Measurements from ENCODE around the gene VWDE.

Gene VWDE

DNA sequence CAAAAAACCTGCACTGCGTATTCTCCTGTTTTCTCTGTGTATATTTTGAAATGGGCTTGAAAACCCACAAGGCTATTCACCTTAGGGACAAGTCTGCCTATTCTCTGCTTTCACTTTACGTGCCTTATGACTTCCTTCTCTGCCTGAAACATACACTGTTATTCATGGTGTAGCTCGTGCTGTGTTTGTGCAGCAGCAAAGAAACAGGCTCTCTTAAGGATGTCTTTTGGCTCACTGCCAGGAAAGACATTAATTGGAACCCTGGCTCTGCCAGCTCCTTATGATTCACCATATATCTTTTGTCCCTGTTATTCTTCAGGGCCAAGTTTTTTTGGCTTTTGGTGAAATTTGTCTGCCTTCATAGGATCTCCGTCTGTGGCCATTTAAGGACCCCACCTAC lies 100.2 kb downstream of the VWDE start:
- no peaks in the 10 kb centered on the region for H3K79me2 ChIP-seq (ENCODE audit: control insufficient read depth, insufficient read depth, low read length, poor library complexity)
- H3K4me1 ChIP-seq (ENCODE audit: control insufficient read depth in 1 of 2, insufficient read depth in 2 of 2, low read length in 2 of 2): peaks cover 2% of the 10 kb centered on the region in 2 experiments
- H2BK12ac ChIP-seq (ENCODE audit: low read length): no peak overlapping the region
- no peak overlapping the region for H3K23ac ChIP-seq (ENCODE audit: low read length)
- no peaks in the 10 kb centered on the region for H3K27me3 ChIP-seq (ENCODE audit: insufficient read depth, low read length)
- no peak overlapping the region for H3K4ac ChIP-seq (ENCODE audit: low read depth, low read length)
- no peak overlapping the region for H2BK5ac ChIP-seq (ENCODE audit: low read depth, low read length, poor library complexity)
- H3K4me3 ChIP-seq (ENCODE audit: low read depth, low read length): no peak overlapping the region
- no peak overlapping the region for H3K27ac ChIP-seq (ENCODE audit: low read depth, low read length)
- H4K8ac ChIP-seq (ENCODE audit: low read depth, low read length): no peak overlapping the region
- no peaks in the 10 kb centered on the region for H3K79me1 ChIP-seq (ENCODE audit: low read length)
- no peak overlapping the region for H3K4me2 ChIP-seq (ENCODE audit: low read length)
- no peak overlapping the region for H2BK120ac ChIP-seq (ENCODE audit: insufficient read depth, low read length, poor library complexity)
- H3K14ac ChIP-seq (ENCODE audit: low read length): no peak overlapping the region
- no peaks in the 10 kb centered on the region for H3K36me3 ChIP-seq (ENCODE audit: control insufficient read depth in 1 of 2, insufficient read depth in 2 of 2, low read length in 2 of 2)
- no peak for DNase-seq
- no peak overlapping the region for H2AFZ ChIP-seq (ENCODE audit: insufficient read depth, low read length, poor library complexity)
- no peak overlapping the region for H4K12ac ChIP-seq (ENCODE audit: low read depth, low read length)
- no peak overlapping the region for H3K9ac ChIP-seq (ENCODE audit: low read length)
- no peak overlapping the region for H4K91ac ChIP-seq (ENCODE audit: low read depth, low read length)
- H3K18ac ChIP-seq (ENCODE audit: low read length): no peak overlapping the region
- H3K9me3 ChIP-seq (ENCODE audit: insufficient read depth, low read depth, low read length): no peaks in the 10 kb centered on the region
- H2AK5ac ChIP-seq (ENCODE audit: low read length): no peak overlapping the region
- WGBS (ENCODE audit: extremely low coverage, insufficient coverage, insufficient read length): no CpG with 5 or more reads among the region's 4 CpGs

DNA sequence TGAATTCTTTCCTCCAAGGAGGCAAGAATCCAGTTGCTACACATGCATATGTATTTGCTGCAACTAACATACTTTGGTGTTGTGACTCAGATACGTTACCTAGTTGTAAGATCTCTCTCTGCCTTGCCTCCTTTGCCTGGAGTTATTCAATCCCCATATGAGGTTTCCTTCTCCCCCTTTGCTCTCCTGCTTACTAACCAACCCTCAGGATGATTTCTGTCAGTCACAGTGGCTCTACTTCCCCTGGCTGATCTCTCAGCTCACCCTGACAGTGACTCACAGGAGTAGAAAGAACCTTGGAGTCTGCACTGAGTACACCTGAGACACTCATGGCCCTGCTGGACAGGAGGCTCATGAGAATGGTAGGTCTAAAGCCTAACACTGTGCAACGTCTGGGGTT lies 100.6 kb downstream of the VWDE start:
- H3K4me3 ChIP-seq (ENCODE audit: low read depth, low read length): no peak overlapping the region
- H2BK120ac ChIP-seq (ENCODE audit: insufficient read depth, low read length, poor library complexity): no peak overlapping the region
- H3K9ac ChIP-seq (ENCODE audit: low read length): no peak overlapping the region
- no peak overlapping the region for H2BK5ac ChIP-seq (ENCODE audit: low read depth, low read length, poor library complexity)
- H4K91ac ChIP-seq (ENCODE audit: low read depth, low read length): no peak overlapping the region
- H2BK12ac ChIP-seq (ENCODE audit: low read length): no peak overlapping the region
- no peak overlapping the region for H3K4me2 ChIP-seq (ENCODE audit: low read length)
- H3K27me3 ChIP-seq (ENCODE audit: insufficient read depth, low read length): no peaks in the 10 kb centered on the region
- H3K18ac ChIP-seq (ENCODE audit: low read length): no peak overlapping the region
- H3K14ac ChIP-seq (ENCODE audit: low read length): no peak overlapping the region
- H4K8ac ChIP-seq (ENCODE audit: low read depth, low read length): no peak overlapping the region
- H3K9me3 ChIP-seq (ENCODE audit: insufficient read depth, low read depth, low read length): no peaks in the 10 kb centered on the region
- peaks cover 5% of the 10 kb centered on the region in 2 experiments for H3K4me1 ChIP-seq (ENCODE audit: control insufficient read depth in 1 of 2, insufficient read depth in 2 of 2, low read length in 2 of 2)
- no peak overlapping the region for H3K4ac ChIP-seq (ENCODE audit: low read depth, low read length)
- no peaks in the 10 kb centered on the region for H3K79me1 ChIP-seq (ENCODE audit: low read length)
- H2AFZ ChIP-seq (ENCODE audit: insufficient read depth, low read length, poor library complexity): no peak overlapping the region
- no peaks in the 10 kb centered on the region for H3K79me2 ChIP-seq (ENCODE audit: control insufficient read depth, insufficient read depth, low read length, poor library complexity)
- no peaks in the 10 kb centered on the region for H3K36me3 ChIP-seq (ENCODE audit: control insufficient read depth in 1 of 2, insufficient read depth in 2 of 2, low read length in 2 of 2)
- H3K23ac ChIP-seq (ENCODE audit: low read length): no peak overlapping the region
- H2AK5ac ChIP-seq (ENCODE audit: low read length): no peak overlapping the region
- no peak overlapping the region for H3K27ac ChIP-seq (ENCODE audit: low read depth, low read length)
- WGBS (ENCODE audit: extremely low coverage, insufficient coverage, insufficient read length): no CpG with 5 or more reads among the region's 2 CpGs
- peak; percentile 17 to 51 for DNase-seq
- H4K12ac ChIP-seq (ENCODE audit: low read depth, low read length): no peak overlapping the region

DNA sequence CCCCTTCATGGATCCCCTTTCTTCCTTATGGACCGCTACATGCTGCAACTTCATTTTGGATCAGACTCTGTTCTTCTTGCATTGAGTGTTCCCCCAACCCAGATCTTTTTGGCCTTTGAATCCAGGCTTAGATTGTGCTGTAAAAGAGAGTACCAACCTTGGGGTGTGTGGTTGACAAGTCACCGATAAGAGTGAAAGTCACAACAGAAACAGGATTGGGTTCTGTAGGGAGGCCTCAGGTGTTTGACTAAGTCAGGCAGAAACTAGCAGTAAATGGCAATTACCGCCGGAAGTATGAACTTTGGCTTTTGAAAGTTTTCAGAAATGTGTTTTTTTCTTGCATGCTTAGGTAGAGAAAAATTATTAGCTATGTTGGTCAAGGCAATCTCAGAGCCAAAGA lies 103.2 kb downstream of the VWDE start:
- Histone ChIP-seq H2AK5ac (ENCODE audit: low read length) (no peak overlapping the region), H3K14ac (ENCODE audit: low read length) (no peak overlapping the region), H4K91ac (ENCODE audit: low read depth, low read length) (no peak overlapping the region), H3K4me2 (ENCODE audit: low read length) (no peak overlapping the region), H4K12ac (ENCODE audit: low read depth, low read length) (no peak overlapping the region), H3K27ac (ENCODE audit: low read depth, low read length) (no peak overlapping the region), H3K4me3 (ENCODE audit: low read depth, low read length) (no peak overlapping the region), H2BK5ac (ENCODE audit: low read depth, low read length, poor library complexity) (no peak overlapping the region), H2AFZ (ENCODE audit: insufficient read depth, low read length, poor library complexity) (no peak overlapping the region), H3K9me3 (ENCODE audit: insufficient read depth, low read depth, low read length) (peaks cover 2% of the 10 kb centered on the region), H3K18ac (ENCODE audit: low read length) (no peak overlapping the region), H2BK12ac (ENCODE audit: low read length) (no peak overlapping the region), H3K79me1 (ENCODE audit: low read length) (no peaks in the 10 kb centered on the region), H2BK120ac (ENCODE audit: insufficient read depth, low read length, poor library complexity) (no peak overlapping the region), H3K4me1 (ENCODE audit: control insufficient read depth in 1 of 2, insufficient read depth in 2 of 2, low read length in 2 of 2) (peaks cover 5 to 8% of the 10 kb centered on the region in 2 experiments), H3K36me3 (ENCODE audit: control insufficient read depth in 1 of 2, insufficient read depth in 2 of 2, low read length in 2 of 2) (no peaks in the 10 kb centered on the region), H3K27me3 (ENCODE audit: insufficient read depth, low read length) (no peaks in the 10 kb centered on the region), H4K8ac (ENCODE audit: low read depth, low read length) (no peak overlapping the region), H3K79me2 (ENCODE audit: control insufficient read depth, insufficient read depth, low read length, poor library complexity) (no peaks in the 10 kb centered on the region), H3K9ac (ENCODE audit: low read length) (no peak overlapping the region), H3K23ac (ENCODE audit: low read length) (no peak overlapping the region), H3K4ac (ENCODE audit: low read depth, low read length) (no peak overlapping the region)
- WGBS (ENCODE audit: extremely low coverage, insufficient coverage, insufficient read length): no CpG with 5 or more reads among the region's 4 CpGs
- no peak for DNase-seq

DNA sequence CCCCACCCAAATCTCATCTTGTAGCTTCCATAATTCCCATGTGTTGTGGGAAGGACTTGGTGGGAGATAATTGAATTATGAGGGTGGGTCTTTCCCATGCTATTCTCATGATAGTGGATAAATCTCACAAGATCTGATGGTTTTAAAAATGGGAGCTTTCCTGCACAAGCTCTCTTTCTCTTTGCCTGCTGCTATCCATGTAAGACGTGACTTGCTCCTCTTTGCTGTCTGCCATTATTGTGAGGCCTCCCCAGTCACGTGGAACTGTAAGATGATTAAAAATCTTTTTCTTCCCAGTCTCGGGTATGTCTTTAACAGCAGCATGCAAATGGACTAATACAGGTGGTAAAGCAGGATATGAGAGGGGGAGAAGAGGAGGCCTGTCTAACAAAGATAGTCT lies 104.3 kb downstream of the VWDE start:
- no CpG with 5 or more reads among the region's 3 CpGs for WGBS (ENCODE audit: extremely low coverage, insufficient coverage, insufficient read length)
- no peak overlapping the region for H2BK5ac ChIP-seq (ENCODE audit: low read depth, low read length, poor library complexity)
- no peak overlapping the region for H2BK120ac ChIP-seq (ENCODE audit: insufficient read depth, low read length, poor library complexity)

More for the DNA sequence above, 104.3 kb downstream of the VWDE start:
- Histone ChIP-seq H3K4me3 (ENCODE audit: low read depth, low read length) (no peak overlapping the region), H3K9me3 (ENCODE audit: insufficient read depth, low read depth, low read length) (peaks cover 2% of the 10 kb centered on the region), H3K36me3 (ENCODE audit: control insufficient read depth in 1 of 2, insufficient read depth in 2 of 2, low read length in 2 of 2) (no peaks in the 10 kb centered on the region), H3K23ac (ENCODE audit: low read length) (no peak overlapping the region), H3K4me1 (ENCODE audit: control insufficient read depth in 1 of 2, insufficient read depth in 2 of 2, low read length in 2 of 2) (peaks cover 5 to 8% of the 10 kb centered on the region in 2 experiments), H4K12ac (ENCODE audit: low read depth, low read length) (no peak overlapping the region), H4K91ac (ENCODE audit: low read depth, low read length) (no peak overlapping the region), H2AFZ (ENCODE audit: insufficient read depth, low read length, poor library complexity) (no peak overlapping the region), H3K9ac (ENCODE audit: low read length) (no peak overlapping the region), H4K8ac (ENCODE audit: low read depth, low read length) (no peak overlapping the region), H3K27ac (ENCODE audit: low read depth, low read length) (no peak overlapping the region), H3K79me1 (ENCODE audit: low read length) (no peaks in the 10 kb centered on the region), H3K4me2 (ENCODE audit: low read length) (no peak overlapping the region), H2AK5ac (ENCODE audit: low read length) (no peak overlapping the region), H3K27me3 (ENCODE audit: insufficient read depth, low read length) (no peaks in the 10 kb centered on the region), H3K4ac (ENCODE audit: low read depth, low read length) (no peak overlapping the region), H3K14ac (ENCODE audit: low read length) (no peak overlapping the region), H3K18ac (ENCODE audit: low read length) (no peak overlapping the region), H3K79me2 (ENCODE audit: control insufficient read depth, insufficient read depth, low read length, poor library complexity) (no peaks in the 10 kb centered on the region), H2BK12ac (ENCODE audit: low read length) (no peak overlapping the region)
- DNase-seq: no peak
